ENCODE data around the gene PSME3. TPM values are rescaled to one million over a fixed set of nuclear protein-coding genes. Genes with fewer than 3 reads are reported as not detected.
A peak's percentile ranks its signal among the peaks of the same experiment; 100 is the strongest.

The PSME3 gene
- total RNA-seq, 2 donors from 2014 or later, result 41.2 to 82.5 TPM

DNA sequence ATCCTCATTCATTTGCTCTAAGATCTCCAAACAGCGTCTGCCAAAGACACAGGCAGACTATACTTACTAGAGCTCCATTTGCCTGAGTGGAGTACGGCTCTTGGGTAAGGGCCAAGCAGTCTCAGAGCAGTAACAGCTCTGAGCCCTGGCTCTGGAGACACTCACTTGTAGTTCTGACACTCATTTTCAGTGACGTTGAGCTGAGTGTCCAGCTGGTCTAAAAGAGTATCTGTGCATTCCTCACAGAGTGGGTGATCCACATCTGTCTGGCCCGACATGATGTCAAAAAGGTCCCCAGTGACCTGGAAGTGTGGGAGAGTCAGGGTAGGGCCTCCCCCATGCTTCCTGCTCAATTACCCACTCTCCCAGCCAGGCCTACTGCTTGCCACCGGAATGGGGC, 14.8 kb upstream of the PSME3 start:
- Histone ChIP-seq H3K4me3 (no peak overlapping the region), H3K27ac (no peak overlapping the region), H3K27me3 (replicated peaks; ENCODE audit: insufficient read depth) (no peaks in the 10 kb centered on the region), H3K4me1 (ENCODE audit: control insufficient read depth in 1 of 2, low read depth in 2 of 2) (peaks cover 11% of the 10 kb centered on the region in 2 donors), H3K9me3 (no peaks in the 10 kb centered on the region), H3K36me3 (peaks cover 64% of the 10 kb centered on the region)
- DNase-seq (ENCODE audit: low spot score) (no peak), ATAC-seq (ENCODE audit: insufficient number of reproducible peaks, low FRiP score, low read depth) (no peak)
- TF ChIP-seq, protein P1, sequence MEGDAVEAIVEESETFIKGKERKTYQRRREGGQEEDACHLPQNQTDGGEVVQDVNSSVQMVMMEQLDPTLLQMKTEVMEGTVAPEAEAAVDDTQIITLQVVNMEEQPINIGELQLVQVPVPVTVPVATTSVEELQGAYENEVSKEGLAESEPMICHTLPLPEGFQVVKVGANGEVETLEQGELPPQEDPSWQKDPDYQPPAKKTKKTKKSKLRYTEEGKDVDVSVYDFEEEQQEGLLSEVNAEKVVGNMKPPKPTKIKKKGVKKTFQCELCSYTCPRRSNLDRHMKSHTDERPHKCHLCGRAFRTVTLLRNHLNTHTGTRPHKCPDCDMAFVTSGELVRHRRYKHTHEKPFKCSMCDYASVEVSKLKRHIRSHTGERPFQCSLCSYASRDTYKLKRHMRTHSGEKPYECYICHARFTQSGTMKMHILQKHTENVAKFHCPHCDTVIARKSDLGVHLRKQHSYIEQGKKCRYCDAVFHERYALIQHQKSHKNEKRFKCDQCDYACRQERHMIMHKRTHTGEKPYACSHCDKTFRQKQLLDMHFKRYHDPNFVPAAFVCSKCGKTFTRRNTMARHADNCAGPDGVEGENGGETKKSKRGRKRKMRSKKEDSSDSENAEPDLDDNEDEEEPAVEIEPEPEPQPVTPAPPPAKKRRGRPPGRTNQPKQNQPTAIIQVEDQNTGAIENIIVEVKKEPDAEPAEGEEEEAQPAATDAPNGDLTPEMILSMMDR (IDR thresholded peaks at IDR 0.05), result no peak

DNA sequence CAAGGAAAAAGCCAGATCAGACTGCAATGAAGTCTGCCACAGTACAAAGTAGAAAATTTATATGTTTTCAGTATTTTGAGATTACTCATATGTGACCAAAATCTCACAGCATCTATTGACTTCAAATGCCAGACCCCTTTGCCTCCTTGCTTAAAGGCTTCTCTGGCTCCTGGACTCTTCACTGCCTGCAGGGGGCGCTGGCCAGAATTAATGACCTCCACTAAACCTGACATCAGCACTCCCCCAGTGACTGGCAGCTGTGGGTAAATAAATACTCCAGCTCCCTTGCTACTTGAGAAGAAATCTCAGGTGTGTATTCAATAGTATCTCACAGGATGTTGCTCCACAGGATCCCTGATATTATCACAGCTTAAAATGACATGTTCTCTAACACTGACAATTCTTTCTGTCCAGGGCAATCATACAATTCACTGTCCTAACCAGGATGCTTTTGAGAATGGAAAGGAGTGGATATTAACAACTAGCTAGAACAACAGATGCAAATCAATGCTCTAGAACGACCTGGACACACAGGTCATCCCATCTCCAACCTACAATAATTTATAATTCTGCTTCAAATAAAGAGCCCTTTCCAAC, 13.2 kb upstream of the PSME3 start:
- Histone ChIP-seq H3K9me3 (no peaks in the 10 kb centered on the region), H3K36me3 (peaks cover 49% of the 10 kb centered on the region), H3K4me3 (no peak overlapping the region), H3K4me1 (ENCODE audit: control insufficient read depth in 1 of 2, low read depth in 2 of 2) (peaks cover 14 to 18% of the 10 kb centered on the region in 2 donors), H3K27ac (no peak overlapping the region), H3K27me3 (replicated peaks; ENCODE audit: insufficient read depth) (no peaks in the 10 kb centered on the region)
- DNase-seq (ENCODE audit: low spot score) (no peak), ATAC-seq (ENCODE audit: insufficient number of reproducible peaks, low FRiP score, low read depth) (no peak)
- TF ChIP-seq, protein P1 (IDR thresholded peaks at IDR 0.05), result peak; percentile 41

DNA sequence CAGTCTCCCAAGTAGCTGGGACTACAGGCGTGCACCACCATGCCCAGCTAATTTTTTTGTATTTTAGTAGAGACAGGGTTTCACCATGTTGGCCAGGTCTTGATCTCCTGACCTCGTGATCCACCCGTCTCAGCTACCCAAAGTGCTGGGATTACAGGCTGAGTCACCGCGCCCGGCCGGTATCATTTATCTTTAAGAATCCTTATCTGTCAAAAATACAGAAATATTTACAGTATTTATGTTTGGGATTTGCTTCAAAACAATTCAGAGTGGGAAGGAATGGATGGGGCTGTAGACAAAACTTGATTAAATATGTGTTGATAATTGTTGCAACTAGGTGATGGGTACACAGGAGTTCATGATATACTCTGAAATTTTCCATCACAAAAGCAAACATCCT, 12.0 kb upstream of the PSME3 start:
- ATAC-seq (ENCODE audit: insufficient number of reproducible peaks, low FRiP score, low read depth) (no peak), DNase-seq (ENCODE audit: low spot score) (no peak)
- H3K27me3 ChIP-seq (replicated peaks; ENCODE audit: insufficient read depth), result no peaks in the 10 kb centered on the region
- no peak overlapping the region for H3K4me3 ChIP-seq
- no peak overlapping the region for H3K27ac ChIP-seq
- peaks cover 41% of the 10 kb centered on the region for H3K36me3 ChIP-seq
- H3K9me3 ChIP-seq, result no peaks in the 10 kb centered on the region
- TF ChIP-seq, protein P1 (IDR thresholded peaks at IDR 0.05), result no peak
- H3K4me1 ChIP-seq (ENCODE audit: control insufficient read depth in 1 of 2, low read depth in 2 of 2), result peaks cover 14 to 18% of the 10 kb centered on the region in 2 donors

DNA sequence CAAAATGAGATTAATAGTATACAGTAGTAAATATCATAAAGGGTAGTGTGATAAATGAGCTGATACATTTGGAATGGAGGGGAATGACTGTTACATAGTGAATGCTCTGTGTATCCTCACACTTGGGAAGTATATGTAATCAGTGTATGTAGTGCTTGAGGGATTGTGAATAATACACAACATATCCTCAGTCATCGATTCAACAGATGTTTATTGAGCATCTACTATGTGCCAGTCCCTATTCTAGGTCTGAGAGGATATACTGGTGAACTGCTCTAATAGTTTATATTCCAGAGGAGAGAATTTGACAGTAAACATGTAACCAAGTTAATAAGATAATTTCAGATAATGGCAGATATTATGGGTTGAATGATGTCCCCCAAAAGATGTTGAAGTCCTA, 5.7 kb upstream of the PSME3 start:
- ATAC-seq (ENCODE audit: insufficient number of reproducible peaks, low FRiP score, low read depth) (no peak), DNase-seq (ENCODE audit: low spot score) (no peak)
- H3K27me3 ChIP-seq (replicated peaks; ENCODE audit: insufficient read depth), result no peaks in the 10 kb centered on the region
- peaks cover 12 to 22% of the 10 kb centered on the region in 2 donors for H3K4me1 ChIP-seq (ENCODE audit: control insufficient read depth in 1 of 2, low read depth in 2 of 2)
- H3K4me3 ChIP-seq, result no peak overlapping the region
- no peak overlapping the region for H3K27ac ChIP-seq
- no peaks in the 10 kb centered on the region for H3K36me3 ChIP-seq
- no peaks in the 10 kb centered on the region for H3K9me3 ChIP-seq
- TF ChIP-seq, protein P1 (IDR thresholded peaks at IDR 0.05), result no peak

DNA sequence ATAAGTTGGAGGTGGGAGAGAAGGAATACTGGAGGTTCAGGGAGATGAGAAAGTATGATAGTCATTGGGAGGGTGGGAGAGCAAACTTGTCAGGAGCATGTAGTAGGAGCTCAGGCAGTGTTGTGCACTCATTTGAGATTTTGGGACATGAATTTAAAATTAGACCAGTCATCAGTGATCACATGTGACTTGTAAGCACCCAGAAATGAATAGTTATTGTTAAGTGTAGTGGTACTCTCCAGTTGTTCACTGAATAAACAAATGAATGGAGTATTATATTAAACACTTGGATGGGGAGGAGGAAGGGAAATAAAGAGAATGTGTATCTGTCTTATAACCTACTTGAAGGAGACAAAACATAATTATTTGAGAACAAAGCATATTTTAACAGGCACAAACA, 2.2 kb upstream of the PSME3 start:
- TF ChIP-seq, protein P1 (IDR thresholded peaks at IDR 0.05), result no peak
- DNase-seq (ENCODE audit: low spot score) (no peak), ATAC-seq (ENCODE audit: insufficient number of reproducible peaks, low FRiP score, low read depth) (no peak)
- Histone ChIP-seq H3K27ac (no peak overlapping the region), H3K9me3 (no peaks in the 10 kb centered on the region), H3K4me1 (ENCODE audit: control insufficient read depth in 1 of 2, low read depth in 2 of 2) (peaks cover 9 to 20% of the 10 kb centered on the region in 2 donors), H3K27me3 (replicated peaks; ENCODE audit: insufficient read depth) (no peaks in the 10 kb centered on the region), H3K4me3 (no peak overlapping the region), H3K36me3 (no peaks in the 10 kb centered on the region)
